ENCODE data around the gene NTRK2.

The NTRK2 gene

DNA sequence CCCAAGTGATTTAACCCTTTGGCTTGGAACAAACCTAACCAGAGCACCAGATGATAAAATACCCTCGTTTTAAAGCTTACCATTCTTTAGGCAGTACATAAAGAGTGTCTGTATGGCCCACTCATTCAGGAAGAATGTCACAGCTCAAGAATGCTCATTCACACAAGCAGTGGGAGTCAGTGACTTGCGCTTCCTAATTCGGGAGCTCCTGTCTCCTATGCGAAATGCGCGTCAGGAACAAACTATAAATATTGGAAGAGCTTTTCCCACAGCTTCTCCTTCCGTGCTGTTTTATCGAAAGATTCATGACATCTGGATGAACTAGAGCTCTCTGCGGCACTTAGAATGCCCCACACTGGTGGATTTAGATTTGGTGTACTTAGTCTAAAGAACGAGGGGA is 66.6 kb downstream of the NTRK2 start:
- no peak for DNase-seq (ENCODE audit: low read depth in 2 of 2)

DNA sequence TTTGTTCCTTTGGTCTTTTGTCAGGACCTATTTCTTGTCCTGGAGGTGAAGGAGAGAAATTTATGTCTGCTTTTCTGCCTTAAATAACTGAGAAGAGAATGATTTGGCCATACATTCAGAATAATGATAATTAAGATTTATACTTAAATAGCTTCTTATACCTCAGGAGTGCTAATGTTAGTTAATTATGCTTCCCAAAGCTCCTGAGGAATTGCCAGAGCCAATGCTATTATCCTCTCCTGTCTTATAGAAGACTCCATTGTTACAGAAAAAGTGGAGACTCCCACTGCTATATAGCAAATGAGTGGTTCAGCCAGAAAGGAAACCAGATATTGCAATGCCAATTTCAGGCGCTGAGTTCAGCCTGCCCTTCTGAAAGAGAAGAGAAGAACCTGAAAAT is 67.0 kb downstream of the NTRK2 start:
- DNase-seq (ENCODE audit: low read depth in 2 of 2): no peak

DNA sequence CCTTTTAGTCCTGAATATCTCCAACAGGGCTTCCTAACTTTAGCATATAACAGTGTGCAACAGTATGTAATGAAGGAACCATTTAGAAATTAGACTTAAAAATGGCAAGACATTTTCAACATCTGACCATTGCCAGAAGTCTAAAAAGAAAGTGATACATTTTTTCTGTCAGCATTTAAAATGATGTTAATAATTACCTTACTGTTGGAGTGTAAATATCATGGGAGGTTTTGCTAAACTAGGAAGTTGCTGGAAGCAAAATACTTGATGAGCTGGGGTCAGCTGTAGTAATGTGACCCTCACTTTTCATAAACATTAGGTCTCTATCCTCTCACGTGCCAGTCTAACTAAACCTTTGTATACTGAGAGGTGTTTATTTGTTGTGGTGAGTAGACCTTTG is 68.8 kb downstream of the NTRK2 start:
- DNase-seq (ENCODE audit: low read depth in 2 of 2): no peak

DNA sequence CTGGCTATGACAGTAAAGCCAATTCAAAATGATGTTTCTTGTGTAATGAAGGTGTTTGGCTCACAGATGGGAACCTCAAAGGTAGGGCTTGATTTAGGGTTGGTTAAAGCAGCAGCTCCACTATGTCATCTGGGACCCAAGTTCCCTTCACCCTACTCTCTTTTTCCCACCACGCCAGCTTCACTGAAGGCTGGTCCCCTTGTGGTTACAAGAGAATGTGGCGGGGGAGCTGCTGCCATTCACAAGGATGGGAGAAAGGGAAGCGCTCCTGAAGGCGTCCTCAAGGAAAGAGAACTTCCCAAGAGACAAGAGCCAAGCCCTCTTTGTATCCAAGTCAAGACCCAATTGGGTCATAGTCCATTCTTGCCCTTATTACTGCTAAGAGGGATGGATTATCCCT is 72.7 kb downstream of the NTRK2 start:
- no peak for DNase-seq (ENCODE audit: low read depth in 2 of 2)

DNA sequence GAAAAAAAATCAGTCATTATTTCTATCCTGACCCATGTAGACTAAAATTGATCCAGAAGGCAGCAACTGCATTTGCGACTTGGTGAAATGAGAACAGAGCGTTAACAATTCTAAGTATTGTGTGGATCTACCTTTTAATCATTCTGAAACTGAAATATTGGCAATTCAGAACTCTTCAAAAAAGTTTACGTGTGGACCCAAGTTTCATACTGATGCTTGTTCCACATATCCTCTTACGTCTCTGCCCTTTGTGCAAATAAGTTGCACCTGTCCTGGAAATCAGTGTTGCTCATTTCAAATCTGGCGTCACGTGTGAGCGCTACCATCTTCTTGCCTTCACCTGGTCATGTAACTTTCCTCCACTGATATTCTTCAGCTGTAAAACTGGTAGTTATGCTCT is 74.7 kb downstream of the NTRK2 start:
- no peak for DNase-seq (ENCODE audit: low read depth in 2 of 2)

DNA sequence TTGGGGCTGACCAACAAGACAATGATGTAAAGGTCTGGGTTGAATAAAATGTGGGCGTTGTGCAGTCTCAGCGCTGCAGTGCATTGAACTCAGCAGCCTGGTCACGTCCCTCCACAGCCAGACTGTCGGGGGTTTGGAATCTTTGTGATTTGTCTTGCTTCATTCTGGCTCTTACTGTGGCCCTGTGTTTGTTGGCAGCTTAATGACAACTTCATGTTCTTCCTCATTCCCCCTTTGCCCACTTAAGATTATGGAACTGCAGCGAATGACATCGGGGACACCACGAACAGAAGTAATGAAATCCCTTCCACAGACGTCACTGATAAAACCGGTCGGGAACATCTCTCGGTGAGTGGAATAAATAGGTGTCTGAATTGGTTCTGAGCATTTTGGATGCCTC is 75.2 kb downstream of the NTRK2 start:
- no peak for DNase-seq (ENCODE audit: low read depth in 2 of 2)

DNA sequence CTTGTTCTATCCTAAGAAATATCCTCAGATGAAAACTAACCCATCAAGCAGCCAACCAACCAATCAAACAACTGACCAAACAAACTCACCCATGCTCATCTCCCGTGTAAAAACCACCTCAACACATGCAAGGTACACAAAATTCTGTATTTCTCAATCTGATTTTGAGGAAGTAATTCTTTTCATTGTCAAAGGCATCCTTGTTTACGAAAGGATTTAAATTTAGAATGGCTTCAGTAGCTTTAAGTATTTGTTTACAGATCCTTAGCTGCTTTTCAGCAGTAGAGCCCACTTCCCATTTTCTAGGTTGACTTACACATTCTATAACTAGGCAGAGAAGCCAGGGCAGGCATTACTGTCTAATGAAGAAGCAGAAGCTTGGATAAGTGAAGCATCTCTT is 78.6 kb downstream of the NTRK2 start:
- DNase-seq (ENCODE audit: low read depth in 2 of 2): no peak

DNA sequence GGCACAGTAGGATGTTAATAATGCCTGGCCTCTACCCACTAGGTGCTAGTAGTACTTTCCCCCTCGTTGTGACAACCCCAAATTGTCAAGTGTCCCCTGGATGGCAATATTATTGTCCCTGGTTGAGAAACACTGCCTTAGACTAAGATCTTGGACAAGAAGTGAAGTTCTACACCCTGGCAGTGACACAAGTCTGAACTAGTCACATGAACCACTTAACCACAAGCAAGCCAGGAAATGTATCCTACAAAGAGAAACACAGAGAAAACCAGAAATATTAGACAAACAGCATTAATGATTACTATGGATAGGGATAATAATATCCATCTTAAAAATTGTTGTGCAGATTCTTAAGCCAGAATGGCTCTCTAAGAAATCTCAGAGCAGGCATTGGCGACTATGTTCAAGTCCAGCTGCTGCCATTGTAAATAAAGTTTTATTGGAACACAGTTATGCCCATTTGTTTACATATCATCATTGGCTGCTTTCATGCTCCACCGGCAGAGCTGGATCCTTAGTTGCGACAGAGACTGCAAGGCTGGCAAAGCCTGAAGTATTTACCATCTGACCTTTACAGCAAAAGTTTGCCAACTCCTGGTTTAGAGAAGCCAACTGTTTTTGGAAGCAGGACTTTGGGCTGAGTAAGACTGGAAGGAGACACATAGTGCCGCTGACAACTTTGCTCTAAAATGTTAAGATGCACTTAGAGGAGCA is 80.8 kb downstream of the NTRK2 start:
- no peak for DNase-seq (ENCODE audit: low read depth in 2 of 2)

DNA sequence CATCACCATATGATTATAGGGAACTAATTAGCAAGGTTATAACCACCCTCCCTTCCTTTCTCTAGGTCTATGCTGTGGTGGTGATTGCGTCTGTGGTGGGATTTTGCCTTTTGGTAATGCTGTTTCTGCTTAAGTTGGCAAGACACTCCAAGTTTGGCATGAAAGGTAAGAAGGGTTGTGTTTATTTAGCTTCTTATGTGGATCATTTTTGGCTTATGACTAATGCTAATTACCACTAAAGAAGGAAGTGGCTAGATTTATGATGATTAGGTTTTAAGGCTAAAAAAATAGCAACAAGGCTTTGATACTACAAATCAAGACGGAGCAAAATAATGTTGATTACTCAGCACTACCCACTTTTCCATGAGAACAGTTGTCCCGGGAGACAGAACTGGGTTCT is 82.4 kb downstream of the NTRK2 start:
- DNase-seq (ENCODE audit: low read depth in 2 of 2): no peak

DNA sequence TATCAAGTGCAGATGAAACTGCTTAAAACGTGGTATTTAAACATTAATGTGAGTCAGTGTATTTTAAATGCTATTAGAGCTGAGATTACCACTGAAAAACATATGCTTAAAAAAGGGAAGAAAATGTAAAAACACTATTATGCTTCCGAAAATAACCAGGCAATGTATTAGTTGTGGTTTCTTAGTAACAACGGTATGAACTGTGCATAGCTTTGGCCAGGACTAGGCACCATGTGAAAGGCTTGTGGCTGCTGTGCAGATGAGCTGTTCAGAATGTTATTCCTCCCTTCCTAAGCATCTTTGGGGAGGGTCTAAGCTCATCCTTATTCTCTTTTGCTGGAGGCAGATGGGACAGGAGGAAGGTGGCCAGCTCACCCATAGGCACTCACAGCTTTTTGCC is 84.9 kb downstream of the NTRK2 start:
- DNase-seq (ENCODE audit: low read depth in 2 of 2): no peak

DNA sequence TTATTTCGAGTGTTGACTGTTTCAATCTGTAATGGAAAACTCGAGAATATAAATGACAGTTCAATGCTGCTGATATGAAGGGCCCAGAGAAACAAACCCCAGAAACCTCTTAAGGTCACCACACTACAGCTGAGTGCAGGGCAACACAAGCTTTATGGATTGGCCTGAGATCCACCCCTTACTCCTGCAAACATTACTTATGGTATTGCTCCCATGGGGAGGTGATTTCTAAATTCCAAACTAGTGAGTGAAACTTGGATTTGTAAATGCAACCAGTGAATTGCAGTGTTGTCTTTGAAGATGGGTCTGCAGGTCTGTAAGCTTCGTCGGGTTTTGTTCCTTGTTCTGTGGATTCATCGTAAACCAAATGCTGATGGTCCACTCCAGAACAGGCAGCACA is 85.4 kb downstream of the NTRK2 start:
- DNase-seq (ENCODE audit: low read depth in 2 of 2): no peak

DNA sequence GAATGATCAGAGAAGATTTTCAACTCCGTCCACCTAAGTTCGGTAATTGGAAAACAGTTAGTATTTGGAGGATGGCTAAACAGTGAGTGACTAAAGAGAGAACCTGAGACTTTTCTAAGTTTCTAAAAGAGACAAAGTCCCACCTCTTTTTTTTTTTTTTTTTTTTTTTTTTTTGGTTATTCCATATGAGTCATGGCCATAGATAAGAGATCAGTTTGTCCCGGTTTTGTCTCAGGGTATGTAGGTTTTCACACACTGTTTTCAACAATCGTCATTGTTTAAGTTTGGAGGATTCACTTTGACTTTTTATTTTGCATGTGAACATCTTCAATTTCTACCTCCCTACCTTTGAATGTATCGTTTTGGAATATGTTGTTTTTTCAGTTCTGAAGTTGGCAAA is 85.9 kb downstream of the NTRK2 start:
- DNase-seq (ENCODE audit: low read depth in 2 of 2): no peak

DNA sequence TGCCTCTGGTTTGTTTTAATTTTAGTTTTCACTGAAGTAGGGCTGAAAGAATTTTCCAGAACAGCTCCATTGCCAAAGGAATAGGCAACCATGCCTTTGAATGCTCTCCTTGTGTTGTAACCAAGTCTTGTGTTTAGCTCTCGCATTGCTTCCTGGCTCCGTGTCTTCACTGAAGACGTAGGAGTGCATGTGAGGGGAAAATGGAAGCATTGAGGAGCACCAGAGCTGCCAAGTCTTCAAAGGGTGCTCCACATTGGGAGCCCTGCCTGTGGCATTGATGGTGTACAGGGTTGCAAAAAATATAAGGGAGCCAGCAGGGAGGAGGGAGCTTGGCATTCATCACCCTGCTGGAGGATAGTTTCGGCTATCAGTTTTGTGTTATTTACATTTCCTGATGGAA is 86.6 kb downstream of the NTRK2 start:
- DNase-seq (ENCODE audit: low read depth in 2 of 2): no peak

DNA sequence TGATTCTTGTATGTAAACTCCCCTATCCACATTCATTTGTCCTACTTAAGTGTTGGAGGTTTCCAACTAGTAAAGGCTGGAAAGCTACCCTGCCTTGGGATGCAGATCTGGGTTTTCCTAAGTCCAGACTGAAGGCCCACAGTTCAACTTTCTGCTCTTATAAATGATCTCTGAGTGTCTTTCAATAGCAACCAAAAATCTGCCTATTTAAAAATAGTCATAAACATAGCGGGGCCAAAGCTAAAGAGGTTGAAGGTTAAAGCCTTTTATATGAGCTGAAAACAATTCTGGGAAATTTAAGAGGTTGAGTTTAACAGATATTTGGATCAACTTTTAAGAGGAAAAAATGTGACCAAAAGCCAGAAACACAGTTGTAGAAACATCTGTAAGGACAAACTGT is 87.2 kb downstream of the NTRK2 start:
- DNase-seq (ENCODE audit: low read depth in 2 of 2): no peak

DNA sequence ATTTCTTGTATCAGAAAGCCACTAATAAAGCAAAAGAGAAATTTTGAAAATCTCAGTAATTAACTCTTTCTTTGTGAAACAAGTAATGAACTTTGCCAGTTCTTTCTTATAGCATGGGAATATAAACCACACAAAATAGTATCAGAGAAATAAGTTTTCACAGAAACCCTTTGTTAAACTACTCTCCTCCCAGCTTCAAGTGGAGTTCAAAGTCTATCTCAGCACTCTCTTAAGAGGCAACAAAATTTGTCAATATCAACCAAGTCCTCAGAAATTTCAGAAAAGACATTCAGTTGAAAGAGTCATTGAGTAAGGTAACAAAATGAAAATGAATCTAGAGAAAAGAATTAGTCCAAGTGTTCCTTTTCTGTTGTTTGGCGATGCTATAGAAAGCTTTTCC is 89.3 kb downstream of the NTRK2 start:
- no peak for DNase-seq (ENCODE audit: low read depth in 2 of 2)

DNA sequence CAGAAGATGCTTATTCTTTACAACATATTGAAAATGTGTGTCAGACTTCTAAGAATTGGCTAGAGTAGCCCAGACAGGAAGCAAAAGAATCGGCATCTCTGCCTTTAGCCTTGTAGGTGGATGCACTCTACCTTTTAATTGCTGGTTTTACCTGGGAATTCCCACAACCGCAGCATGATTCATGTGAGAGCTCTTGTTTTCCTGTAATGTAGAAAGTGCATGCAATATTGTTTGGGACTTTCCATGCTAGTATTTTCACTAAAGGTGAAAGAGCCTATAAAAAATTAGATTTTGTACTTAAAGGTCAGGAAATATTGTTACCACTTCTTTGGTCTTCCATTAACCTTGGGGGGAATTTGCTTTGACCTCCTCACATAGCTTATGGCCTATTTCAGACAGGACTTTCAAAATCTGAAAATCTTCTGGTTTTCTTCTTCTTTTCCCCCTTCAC is 89.8 kb downstream of the NTRK2 start:
- no peak for DNase-seq (ENCODE audit: low read depth in 2 of 2)

DNA sequence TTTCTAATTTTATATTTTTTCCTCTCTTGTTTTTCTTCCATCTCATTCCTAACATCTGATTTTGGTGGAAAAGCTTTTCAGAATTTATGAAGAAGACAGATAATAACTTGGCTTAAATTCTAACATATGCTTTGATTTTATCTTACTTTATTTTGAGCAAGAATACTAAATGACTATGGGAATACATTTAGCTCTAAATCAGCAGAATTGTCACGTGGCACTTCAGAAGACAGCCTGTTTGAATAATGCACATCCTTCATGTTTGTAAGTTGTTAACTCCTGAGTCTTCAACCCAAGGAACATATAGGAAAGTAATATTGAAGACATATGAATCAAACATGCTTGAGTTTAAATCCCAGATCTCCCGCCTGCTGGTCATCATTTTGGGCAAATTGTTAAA is 90.3 kb downstream of the NTRK2 start:
- no peak for DNase-seq (ENCODE audit: low read depth in 2 of 2)

DNA sequence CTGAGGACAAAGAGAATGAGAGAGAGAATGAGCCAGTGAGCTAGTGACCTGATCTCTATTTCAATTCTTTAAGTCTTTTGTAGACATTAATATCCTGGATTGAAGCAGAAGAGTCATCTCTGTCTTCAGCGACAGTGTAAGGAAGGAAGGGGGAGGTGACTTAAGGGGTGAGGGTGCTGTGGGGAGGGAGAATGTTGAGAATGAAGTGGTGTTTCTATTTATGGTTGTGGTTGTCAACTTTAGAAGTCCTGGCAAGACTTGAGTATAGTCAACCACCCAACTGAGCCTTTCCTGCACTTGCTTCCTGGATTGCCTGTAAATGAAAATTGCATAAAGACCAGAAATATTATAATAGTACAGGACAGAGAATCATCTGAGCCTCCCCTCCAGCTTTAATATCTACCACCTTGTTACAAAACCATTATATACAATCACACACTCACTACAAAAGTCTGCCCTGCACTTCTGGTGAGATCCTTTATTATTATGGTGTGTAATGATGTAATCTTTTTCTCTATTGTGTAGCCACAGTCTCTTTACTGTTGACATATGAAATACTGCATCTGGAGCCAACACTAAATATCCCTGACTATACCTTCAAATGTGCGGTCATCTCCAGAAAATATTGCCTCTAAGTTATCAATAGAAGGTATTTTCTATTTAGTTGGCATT is 91.7 kb downstream of the NTRK2 start:
- DNase-seq (ENCODE audit: low read depth in 2 of 2): no peak

DNA sequence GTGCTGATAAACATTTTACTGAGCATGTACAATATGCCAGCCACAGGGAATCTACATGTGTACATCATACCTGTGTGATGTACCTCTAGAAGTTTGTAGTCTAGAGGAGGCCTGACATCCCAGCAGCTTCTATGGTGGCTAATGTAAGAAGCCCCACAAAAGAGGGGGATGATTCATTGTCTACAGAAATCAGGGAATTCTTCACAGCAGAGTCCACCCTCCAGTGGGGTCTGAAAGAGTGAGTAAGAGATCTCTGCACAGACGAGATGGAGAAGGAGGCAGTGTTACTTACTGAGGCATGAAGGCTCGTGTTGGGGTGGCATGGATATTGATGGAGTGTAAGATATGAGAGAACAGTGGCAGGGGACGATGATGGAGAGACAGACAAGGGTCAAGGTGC is 103.0 kb downstream of the NTRK2 start:
- no peak for DNase-seq (ENCODE audit: low read depth in 2 of 2)

DNA sequence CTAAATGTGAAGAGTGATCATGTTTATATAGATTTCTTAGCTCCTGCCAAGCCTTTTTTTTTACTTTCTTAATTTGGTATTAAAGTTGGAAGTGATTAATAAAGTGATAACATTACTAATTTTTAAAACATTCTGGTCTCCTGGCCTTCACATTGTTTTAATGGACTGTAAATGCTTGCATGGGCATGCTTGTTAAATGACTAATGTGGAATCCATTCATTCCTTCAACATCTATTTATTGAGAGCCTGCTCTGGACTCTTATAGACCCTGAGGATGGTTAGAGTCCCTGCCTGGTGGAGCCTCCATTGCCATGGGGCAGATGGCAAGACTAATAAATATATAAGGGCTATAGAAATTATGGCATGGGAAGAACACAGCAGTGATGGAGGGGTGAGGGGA is 103.5 kb downstream of the NTRK2 start:
- no peak for DNase-seq (ENCODE audit: low read depth in 2 of 2)

DNA sequence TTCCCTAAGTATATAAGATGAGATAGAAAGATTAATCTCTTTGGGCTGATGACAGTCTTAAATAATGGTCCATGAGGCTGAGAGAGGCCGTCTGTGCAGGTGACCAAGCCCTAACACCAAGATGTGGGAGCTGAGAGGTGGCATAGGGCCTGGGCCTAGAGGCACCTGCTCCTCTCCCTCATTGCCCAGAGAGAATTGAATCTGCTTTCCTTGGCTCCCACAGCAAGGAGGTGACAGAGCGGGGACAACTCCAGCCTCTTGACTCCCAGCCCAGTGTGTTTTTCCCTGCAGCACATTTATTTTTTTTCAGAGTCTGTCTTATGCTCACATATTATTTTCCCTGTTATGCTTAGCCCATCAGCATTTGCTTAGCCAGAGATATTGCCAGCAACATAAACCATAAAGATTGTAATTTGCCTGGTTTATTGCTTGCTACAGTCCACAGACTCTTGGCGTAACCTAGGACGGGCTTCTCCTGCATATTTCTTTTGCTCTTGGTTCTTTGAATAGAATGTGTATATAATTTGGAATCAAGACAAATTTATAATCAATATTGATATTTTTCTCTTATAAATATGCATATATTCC is 105.6 kb downstream of the NTRK2 start:
- no peak for DNase-seq (ENCODE audit: low read depth in 2 of 2)

DNA sequence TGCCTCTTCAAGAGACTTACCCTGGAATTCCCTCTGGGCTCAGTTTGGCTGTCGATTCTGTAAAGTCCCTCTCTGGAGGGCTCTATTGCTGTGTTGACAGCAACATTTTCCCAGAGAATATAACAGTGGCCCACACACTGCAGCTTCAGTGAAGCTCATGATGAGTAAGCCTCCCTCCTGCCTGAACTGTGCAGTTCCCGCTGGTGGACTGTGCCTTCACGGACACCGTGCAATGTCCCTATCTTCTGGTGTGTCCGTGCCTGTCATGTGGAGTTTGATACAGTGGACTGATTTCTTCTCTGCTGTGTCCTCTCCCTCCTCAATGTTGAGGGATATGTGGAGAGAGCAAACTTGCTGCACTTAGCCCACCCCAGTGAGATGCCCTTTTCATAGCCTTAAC is 109.0 kb downstream of the NTRK2 start:
- DNase-seq (ENCODE audit: low read depth in 2 of 2): no peak

DNA sequence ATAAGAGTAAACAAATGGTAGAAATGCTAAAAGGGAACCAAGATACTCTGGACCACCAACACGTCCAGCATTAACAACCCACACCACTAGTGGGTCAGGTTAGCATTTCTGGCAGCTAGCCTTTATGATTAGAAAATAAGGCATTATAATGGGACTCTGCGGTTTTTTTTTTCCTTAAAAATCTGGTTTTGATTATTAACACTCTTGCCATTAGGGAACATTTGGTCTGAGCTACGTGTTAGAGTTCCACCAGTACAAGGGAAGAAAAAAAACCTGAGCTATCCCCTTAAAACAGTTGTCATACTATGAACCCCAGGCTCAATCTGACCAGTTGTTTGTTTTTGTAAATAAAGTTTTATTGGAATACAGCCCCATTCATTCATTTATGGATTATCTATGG is 110.4 kb downstream of the NTRK2 start:
- DNase-seq (ENCODE audit: low read depth in 2 of 2): no peak

Measured in stimulated activated CD8-positive, alpha-beta memory T cell treated with anti-CD3 and anti-CD28 coated beads, Interleukin-2, amount 100 ng/mL, for 1 hour (primary cell).